HG02763 (cell line): ENCODE data around the gene SMU1.
"Not testable (repeated sequence)": the region's sequence is repeated elsewhere in the genome, so short reads cannot be mapped to it uniquely, and the experiment has no call there.

Experiments
- ATAC-seq: cut with Tn5 transposase; IDR thresholded peaks from one replicate; pipeline ENCODE4 v1.9.1; 2021; ENCODE audit warnings: mild to moderate bottlenecking, moderate library complexity; ENCODE audit not compliant: unreplicated experiment

Gene SMU1

GRCh38 chr9:33106372-33106771 is 29.9 kb upstream of the SMU1 start:
- ATAC-seq: no peak

DNA sequence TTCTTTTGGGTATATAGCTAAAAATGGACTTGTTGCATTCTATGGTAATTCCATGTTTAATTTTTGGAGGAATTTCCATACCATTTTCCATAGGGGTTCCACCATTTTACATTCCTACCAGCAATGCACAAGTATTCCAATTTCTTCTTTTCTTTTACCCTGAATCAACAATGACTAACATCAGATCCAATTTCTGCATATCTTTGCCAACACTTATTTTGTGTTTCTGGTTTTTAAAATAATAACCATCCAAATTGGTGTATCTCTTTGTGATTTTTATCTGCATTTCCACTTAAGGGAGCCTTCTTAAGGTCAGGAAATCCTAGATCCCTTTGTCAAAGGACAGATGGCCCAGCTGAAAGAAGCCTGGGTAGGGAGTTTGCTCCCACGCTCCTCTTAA is 29.5 kb upstream of the SMU1 start:
- ATAC-seq: no peak

- no peak for ATAC-seq
Observed at GRCh38 chr9:33105504-33105903, 29.0 kb upstream of the SMU1 start.

DNA sequence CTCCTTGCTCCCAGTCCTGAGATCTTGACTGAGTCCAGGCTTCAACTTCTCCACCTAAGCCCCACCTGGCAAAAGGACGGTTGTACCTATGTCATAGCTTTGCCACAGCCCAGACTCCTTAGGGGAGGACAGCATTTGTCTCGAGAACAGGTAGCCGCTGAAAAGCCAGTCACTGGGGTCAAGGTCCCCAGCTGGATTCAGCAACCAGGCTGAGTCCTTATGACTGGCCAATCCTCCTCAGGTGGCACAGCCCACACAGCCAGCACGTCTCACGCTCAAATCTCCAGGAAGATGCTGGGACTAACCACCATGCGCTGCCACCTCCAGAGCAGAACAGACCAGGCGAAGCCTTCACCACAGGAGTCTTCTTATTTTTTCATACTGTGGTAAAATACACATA is 27.9 kb upstream of the SMU1 start:
- ATAC-seq: no peak

DNA sequence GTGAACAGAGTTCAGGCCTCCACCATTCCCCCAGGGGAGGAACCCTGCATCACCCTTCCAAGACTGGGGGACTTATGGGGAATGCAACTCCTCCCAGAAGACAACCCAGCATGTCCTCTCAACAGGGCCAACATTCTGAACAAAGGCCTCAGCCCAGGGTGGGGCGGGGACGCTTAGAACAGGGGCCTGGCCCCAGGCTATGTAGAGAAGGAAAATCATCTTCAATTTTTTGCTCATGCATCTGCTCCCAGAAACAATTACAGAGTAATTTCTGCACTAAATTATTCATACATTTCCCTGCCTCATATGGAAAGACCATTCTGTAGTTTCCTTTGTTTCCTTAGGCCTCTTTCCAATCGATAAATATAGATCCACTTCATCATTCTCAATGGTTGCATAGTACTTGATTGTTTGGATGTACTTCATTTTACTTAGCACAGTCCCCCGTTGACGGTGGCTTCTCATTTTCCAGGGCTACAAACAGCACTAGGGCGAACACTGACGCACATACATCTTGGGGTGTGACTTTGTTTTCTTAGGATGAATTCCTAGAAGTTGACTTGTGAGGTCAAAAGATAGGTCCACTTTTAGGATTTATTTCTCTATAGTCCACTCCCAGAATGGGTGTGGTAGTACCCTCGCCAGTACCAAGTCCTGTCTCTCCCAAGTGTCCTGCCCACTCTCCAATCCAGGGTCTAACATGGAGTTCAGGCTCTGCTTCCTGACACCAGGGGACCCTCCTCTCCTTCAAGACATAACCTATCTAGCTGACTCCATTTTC is 27.2 kb upstream of the SMU1 start:
- no peak for ATAC-seq

DNA sequence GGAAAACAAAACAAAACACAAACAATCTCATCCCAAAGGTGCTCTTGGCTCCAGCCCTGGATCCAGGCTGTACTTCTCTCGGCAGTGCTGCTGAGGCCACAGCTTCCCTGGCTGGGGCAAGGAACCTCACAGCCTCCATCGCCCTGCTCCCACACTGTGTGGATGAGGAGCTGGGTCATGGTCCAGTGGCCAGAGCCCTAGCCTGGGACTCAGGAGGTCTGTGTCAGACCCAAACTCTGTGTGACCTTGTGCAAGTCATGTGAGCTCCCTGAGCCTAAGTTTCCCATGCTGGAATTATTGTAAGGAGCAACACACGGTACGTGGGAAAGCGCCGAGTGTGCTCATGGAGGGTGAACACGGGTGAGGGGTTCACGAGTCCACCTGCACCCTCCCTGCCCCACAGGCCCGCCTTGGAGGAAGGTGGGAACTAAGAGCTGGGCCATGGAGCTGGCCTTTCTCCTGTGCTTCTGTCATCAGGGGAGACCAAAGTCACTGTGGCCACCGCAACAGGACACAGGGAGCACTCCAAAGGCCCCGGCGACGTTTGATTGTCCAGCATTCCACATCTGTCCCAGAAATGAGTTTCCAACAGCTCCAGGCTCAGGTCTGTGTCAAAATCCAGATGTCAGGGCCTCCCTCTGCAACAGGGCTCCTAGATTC is 26.2 kb upstream of the SMU1 start:
- ATAC-seq: no peak

- ATAC-seq: no peak
Observed at GRCh38 chr9:33101104-33101951, 24.9 kb upstream of the SMU1 start.

DNA sequence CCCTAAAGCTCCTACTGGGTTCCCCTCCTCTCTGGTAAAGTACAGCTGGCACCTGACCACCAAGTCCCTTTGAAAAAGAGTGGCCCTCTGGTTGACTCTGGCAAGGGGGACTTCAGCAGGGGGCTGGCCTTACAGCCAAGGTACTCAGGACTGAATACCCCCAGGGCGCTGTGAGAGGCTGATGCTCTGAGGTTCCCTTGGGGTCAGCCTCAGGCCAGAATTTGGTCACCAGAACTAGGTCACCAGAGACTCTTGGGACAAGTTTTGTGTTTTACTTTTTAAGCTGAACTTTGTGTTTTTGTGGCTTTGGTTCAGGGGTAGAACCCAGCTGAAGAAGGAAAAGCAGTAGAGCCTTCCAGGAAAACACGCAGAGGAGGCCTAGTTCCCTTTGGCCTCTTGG is 23.3 kb upstream of the SMU1 start:
- ATAC-seq: no peak

GRCh38 chr9:33097192-33097591 is 20.7 kb upstream of the SMU1 start:
- no peak for ATAC-seq

- ATAC-seq: no peak
Observed at GRCh38 chr9:33092634-33093033, 16.2 kb upstream of the SMU1 start.

- ATAC-seq: not testable (repeated sequence)
Observed at GRCh38 chr9:33085672-33086071, 9.2 kb upstream of the SMU1 start.

GRCh38 chr9:33082538-33083326 is 6.3 kb upstream of the SMU1 start:
- ATAC-seq: no peak

GRCh38 chr9:33082128-33082527 is 5.7 kb upstream of the SMU1 start:
- no peak for ATAC-seq

DNA sequence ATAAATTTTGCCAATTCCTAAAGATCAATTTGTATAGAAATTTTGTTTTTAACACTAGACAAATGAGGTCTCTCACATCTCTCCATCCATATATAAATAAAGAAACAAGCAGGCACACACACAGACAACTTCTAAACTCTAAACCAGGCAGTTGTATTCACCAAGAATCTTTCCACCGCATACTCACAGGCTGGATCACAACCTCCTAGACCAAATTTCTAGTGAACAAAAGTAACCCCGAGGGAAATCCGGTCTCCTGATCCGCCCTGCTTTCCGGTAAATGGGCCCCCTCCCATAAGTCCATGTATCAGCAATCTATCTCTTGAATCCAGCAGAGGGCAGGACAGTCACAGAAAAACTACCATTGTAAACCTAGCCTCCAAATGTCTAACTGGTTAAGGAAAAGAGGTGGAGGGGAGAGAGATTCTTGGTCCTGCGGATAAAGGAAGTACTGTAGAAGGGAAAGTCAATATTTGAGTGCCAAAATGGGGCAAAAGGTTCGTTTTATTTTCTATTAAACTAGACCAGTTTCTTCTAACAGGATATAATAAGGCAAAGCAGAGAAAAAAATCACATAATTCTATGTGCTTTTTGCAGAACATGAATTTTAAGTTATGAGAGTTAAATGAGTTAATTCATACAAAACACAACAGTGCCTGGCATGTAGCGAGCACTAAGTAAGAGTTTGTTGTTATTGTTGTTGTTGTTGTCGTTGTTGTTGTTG is 4.8 kb upstream of the SMU1 start:
- peak; percentile 31 for ATAC-seq

GRCh38 chr9:33080534-33080933 is 4.1 kb upstream of the SMU1 start:
- ATAC-seq: no peak

DNA sequence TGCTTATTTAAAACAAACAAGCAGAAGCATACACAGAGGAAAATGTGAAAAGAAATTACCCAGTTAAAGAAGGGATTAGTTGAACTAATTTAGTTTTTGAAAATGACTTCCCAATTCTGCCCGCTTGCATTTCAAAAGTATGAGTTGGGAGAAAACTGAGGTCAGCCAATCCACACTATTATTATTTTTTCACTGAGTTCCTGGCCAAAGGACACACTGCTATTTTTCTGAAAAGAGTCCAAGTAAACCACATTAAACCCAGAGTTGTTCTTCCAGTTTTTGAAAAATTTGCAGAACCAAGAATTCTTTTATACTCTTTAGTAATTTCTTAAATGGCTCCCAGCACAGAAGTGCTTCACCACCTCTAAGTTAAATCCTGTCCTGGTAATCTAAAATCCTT is 7.5 kb downstream of the SMU1 start:
- no peak for ATAC-seq

DNA sequence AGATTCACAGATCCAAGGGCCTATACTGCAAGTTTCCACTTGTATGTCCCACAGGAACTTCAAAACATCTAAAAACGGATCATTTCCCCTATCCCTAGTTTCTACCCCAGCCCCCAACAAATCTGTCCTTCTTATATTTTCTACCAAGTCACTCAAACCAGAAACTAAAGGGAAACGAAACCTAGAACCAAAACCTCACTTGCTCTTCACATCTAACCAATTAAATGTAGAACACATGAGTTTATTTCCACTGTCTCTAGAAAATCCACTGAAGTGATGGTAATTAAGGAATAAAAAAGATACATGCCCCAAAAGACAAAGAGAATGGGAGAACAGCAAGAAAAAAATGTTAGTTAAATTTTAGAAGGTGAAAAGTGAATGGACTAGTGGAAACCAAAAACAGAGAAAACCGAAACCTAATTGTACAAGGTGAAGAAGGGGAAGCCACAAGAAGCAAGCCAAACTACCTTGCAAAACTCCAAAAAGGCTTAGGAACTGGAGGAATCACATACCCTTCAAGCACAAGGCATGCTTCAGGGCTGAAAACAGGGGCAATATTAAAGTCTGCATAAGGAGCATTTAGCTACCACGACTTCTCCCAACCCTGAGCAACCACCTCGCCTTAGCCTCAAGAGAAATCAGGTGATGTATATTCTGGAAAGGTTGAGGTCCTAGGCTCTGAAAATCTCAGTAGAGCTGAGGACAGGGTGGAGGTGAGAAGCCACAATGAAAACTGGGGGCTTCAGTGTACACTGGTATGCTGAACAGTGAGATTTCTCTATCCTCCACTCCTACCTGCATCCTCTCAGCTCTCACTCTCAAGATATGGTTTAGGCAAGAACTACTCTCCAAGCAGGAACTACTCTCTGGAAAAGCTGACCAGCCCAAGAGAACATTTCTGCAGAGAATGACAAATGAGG is 11.1 kb downstream of the SMU1 start:
- ATAC-seq: no peak

GRCh38 chr9:33051144-33051543 is 25.3 kb downstream of the SMU1 start:
- no peak for ATAC-seq

DNA sequence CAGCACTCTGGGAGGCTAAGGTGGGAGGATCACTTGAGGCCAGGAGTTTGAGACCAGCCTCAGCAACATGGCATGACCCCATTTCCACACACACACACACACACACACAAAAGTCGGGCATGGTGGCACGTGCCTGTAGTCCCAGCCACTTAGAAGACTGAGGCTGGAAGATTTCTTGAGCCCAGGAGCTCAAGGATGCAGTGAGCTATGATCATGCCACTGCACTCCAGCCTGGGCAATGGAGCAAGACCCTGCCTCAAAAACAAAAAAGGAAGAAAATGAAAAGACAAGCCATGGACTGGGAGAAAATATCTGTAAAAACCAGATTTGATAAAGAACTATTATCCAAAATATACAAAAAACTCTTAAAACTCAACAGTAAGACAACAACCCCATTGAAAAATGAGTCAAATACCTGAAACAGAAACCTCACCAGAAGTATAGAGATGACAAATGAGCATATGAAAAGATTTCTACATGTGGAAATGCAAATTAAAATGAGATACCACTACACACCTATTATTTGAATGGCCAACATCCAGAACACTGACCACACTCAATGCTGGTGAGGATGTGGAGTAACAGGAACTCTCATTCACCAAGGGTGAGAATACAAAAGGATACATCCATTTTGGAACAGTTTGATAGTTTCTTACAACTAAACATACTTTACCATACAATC is 26.7 kb downstream of the SMU1 start:
- no peak for ATAC-seq
